Measurements from ENCODE around the gene NELFCD.

- TF ChIP-seq CTCF (IDR thresholded peaks at IDR 0.05; ENCODE audit: insufficient read depth, low read length, poor library complexity, severe bottlenecking) (no peak), EZH2phosphoT487 (conservative IDR thresholded peaks at IDR 0.05; ENCODE audit: low read length) (no peak)
Observed at GRCh38 chr20:59006864-59007664, 26.0 kb downstream of the NELFCD start, which contains the start of gene CTSZ.

All from SU-DHL-6 (cell line).